A673 (cell line): ENCODE data around the gene HSPG2. TPM values are rescaled to one million over a fixed set of nuclear protein-coding genes. Genes with fewer than 3 reads are reported as not detected.

Experiments used
- BruUV-seq: library from RNA; stranded (reverse); fragments of 400-500 nt; replicated peaks from 2 replicates; lab custom pipeline; 2021; lab: Mats Ljungman, UMichigan
- CTCF ChIA-PET: fragments of 300-600 bp; sonication (Branson Sonifier 250); formaldehyde crosslinking; loops from one replicate; lab custom pipeline; 2022; ENCODE audit warnings: antibody characterized with exemption; lab: Charles Lee
- POLR2A ChIA-PET: fragments of 300-600 bp; sonication (Branson Sonifier 250); formaldehyde crosslinking; loops from one replicate; lab custom pipeline; 2022; ENCODE audit warnings: antibody characterized with exemption; ENCODE audit not compliant: low non-redundant PET; lab: Charles Lee
- DNase-seq: peaks from one replicate; pipeline ENCODE4 v3.0.0-alpha.2; 2015; ENCODE audit warnings: low spot score
- H3K27ac ChIP-seq: fragments of 200-600 bp; sonication (generic); 2 replicates; pipeline ENCODE4 v1.5.1; 2016; ENCODE audit warnings: mixed run types, low read depth, mild to moderate bottlenecking, mixed read lengths, antibody characterized with exemption, low read length; ENCODE audit not compliant: poor library complexity, severe bottlenecking
- H3K27me3 ChIP-seq: fragments of 200-600 bp; sonication (generic); replicated peaks from 2 replicates; pipeline ENCODE4 v1.6.1; 2017; ENCODE audit warnings: mixed run types, low read depth, mild to moderate bottlenecking, mixed read lengths, antibody characterized with exemption, low read length; ENCODE audit not compliant: insufficient read depth, poor library complexity
- H3K36me3 ChIP-seq: fragments of 200-600 bp; sonication (generic); 2 replicates; pipeline ENCODE4 v1.6.1; 2016; ENCODE audit warnings: mixed run types, mild to moderate bottlenecking, mixed read lengths, antibody characterized with exemption, low read length; ENCODE audit not compliant: insufficient read depth, poor library complexity, severe bottlenecking
- H3K4me1 ChIP-seq: fragments of 200-600 bp; sonication (generic); 2 replicates; pipeline ENCODE4 v1.6.1; 2017; ENCODE audit warnings: mixed run types, mild to moderate bottlenecking, mixed read lengths, antibody characterized with exemption, low read length; ENCODE audit not compliant: insufficient read depth, poor library complexity, severe bottlenecking
- H3K4me3 ChIP-seq: fragments of 200-600 bp; sonication (generic); 2 replicates; pipeline ENCODE4 v1.5.1; 2016; ENCODE audit warnings: low read depth, mixed run types, mild to moderate bottlenecking, mixed read lengths, low read length; ENCODE audit not compliant: poor library complexity, severe bottlenecking
- H3K9me3 ChIP-seq: fragments of 200-600 bp; sonication (generic); 2 replicates; pipeline ENCODE4 v1.6.1; 2016; ENCODE audit warnings: mixed run types, low read depth, mild to moderate bottlenecking, mixed read lengths, antibody characterized with exemption, low read length; ENCODE audit not compliant: poor library complexity, severe bottlenecking
- CTCF ChIP-seq: fragments of 300-800, 200-600 bp; sonication (generic); conservative IDR thresholded peaks from 2 replicates; pipeline ENCODE4 v1.5.1; 2017; ENCODE audit warnings: low read depth, mild to moderate bottlenecking, antibody characterized with exemption, low read length, moderate library complexity, mixed read lengths
- EZH2 ChIP-seq: fragments of 200-600 bp; sonication (generic); IDR thresholded peaks from 2 replicates; pipeline ENCODE4 v1.6.1; 2017; ENCODE audit warnings: borderline replicate concordance, low read depth, mild to moderate bottlenecking, mixed read lengths, antibody characterized with exemption, low read length; ENCODE audit not compliant: poor library complexity, severe bottlenecking
- intact Hi-C: fragments of 100-400 bp; cut with micrococcal nuclease; formaldehyde crosslinking; loops from one replicate; pipeline ENCODE4 v1.10.0; 2022; ENCODE audit not compliant: unreplicated experiment
- total RNA-seq: library from RNA; stranded (reverse); gene quantifications from 2 replicates; pipeline ENCODE4 v1.2.3, GENCODE V29; 2021

Gene HSPG2
- total RNA-seq, 1 experiment from 2014 or later: 10.4 TPM

- ChIA-PET CTCF (no interaction called here), POLR2A (no interaction called here)
- Histone ChIP-seq H3K36me3 (no peaks in the 10 kb centered on the region), H3K9me3 (no peaks in the 10 kb centered on the region), H3K27me3 (no peaks in the 10 kb centered on the region), H3K4me3 (no peak overlapping the region), H3K27ac (no peak overlapping the region), H3K4me1 (peaks cover 4% of the 10 kb centered on the region)
- no TSS peak for BruUV-seq
- no peak for TF ChIP-seq EZH2
- no peak for TF ChIP-seq CTCF
- DNase-seq: no peak
- intact Hi-C loops: no loop called here
Measured at GRCh38 chr1:21930629-21931170, 6.4 kb downstream of the HSPG2 start.

- intact Hi-C loops: no loop called here
- POLR2A ChIA-PET: no interaction called here
- no peak overlapping the region for H3K27ac ChIP-seq
Measured at GRCh38 chr1:21930080-21930571, 7.0 kb downstream of the HSPG2 start.

GRCh38 chr1:21927533-21928237 is 9.4 kb downstream of the HSPG2 start:
- ChIA-PET POLR2A (no interaction called here), CTCF (no interaction called here)
- no peak overlapping the region for H3K4me3 ChIP-seq
- H3K4me1 ChIP-seq: no peaks in the 10 kb centered on the region
- no peak for DNase-seq
- intact Hi-C loops: no loop called here
- H3K36me3 ChIP-seq: no peaks in the 10 kb centered on the region
- BruUV-seq: no TSS peak
- no peak overlapping the region for H3K27ac ChIP-seq
- no peaks in the 10 kb centered on the region for H3K27me3 ChIP-seq
- no peak for TF ChIP-seq CTCF
- TF ChIP-seq EZH2: no peak
- H3K9me3 ChIP-seq: no peaks in the 10 kb centered on the region

More at GRCh38 chr1:21930080-21930571, 7.0 kb downstream of the HSPG2 start:
- H3K4me3 ChIP-seq: no peak overlapping the region
- H3K9me3 ChIP-seq: no peaks in the 10 kb centered on the region
- peaks cover 4% of the 10 kb centered on the region for H3K4me1 ChIP-seq
- no TSS peak for BruUV-seq
- no peaks in the 10 kb centered on the region for H3K36me3 ChIP-seq
- H3K27me3 ChIP-seq: no peaks in the 10 kb centered on the region
- no peak for DNase-seq
- TF ChIP-seq CTCF (no peak), EZH2 (no peak)
- CTCF ChIA-PET: no interaction called here
